Measurements from ENCODE around the gene C22orf39.

DNA sequence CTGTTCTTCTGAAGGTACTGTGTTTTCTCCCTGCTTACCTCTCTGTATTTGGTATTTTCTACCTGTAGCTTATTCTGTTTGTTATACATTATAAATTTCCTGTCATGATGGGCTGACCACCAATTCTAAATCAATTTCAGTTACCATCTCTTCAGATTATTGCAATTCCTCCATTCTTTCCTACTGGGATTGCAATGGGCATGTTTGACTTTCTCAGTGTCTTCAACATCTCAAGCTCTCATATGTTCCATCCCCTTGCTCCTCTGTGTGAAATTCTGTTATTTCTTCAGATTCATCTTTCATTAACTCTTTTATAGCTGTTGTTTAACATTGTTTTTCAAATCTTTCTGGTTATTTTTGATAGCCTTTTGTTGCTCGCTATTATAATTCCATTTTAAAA is 15.5 kb upstream of the C22orf39 start:
- TF ChIP-seq, protein P1, sequence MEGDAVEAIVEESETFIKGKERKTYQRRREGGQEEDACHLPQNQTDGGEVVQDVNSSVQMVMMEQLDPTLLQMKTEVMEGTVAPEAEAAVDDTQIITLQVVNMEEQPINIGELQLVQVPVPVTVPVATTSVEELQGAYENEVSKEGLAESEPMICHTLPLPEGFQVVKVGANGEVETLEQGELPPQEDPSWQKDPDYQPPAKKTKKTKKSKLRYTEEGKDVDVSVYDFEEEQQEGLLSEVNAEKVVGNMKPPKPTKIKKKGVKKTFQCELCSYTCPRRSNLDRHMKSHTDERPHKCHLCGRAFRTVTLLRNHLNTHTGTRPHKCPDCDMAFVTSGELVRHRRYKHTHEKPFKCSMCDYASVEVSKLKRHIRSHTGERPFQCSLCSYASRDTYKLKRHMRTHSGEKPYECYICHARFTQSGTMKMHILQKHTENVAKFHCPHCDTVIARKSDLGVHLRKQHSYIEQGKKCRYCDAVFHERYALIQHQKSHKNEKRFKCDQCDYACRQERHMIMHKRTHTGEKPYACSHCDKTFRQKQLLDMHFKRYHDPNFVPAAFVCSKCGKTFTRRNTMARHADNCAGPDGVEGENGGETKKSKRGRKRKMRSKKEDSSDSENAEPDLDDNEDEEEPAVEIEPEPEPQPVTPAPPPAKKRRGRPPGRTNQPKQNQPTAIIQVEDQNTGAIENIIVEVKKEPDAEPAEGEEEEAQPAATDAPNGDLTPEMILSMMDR (conservative IDR thresholded peaks at IDR 0.05; ENCODE audit: low read depth, low read length), result no peak
- TF ChIP-seq EZH2 (IDR thresholded peaks at IDR 0.05; ENCODE audit: borderline replicate concordance, low read depth, low read length, poor library complexity, severe bottlenecking), result no peak

Measured in A673 (cell line).